Spleen (tissue), 7 donors: Measurements from ENCODE around the gene RNASE11.

Experiments used
- POLR2A ChIP-seq, 3 donors: fragments of 450-650 bp; IDR thresholded peaks; one replicate each; pipeline ENCODE4 v1.5.1; 2017; ENCODE audit warnings: antibody characterized with exemption in 3 of 3, mild to moderate bottlenecking in 1 of 3
- POLR2AphosphoS5 ChIP-seq, 3 donors: sonication (generic); formaldehyde crosslinking; IDR thresholded peaks; one replicate each; pipeline ENCODE4 v1.5.1; 2017; ENCODE audit warnings: antibody characterized with exemption in 3 of 3
- TF ChIP-seq, protein P1 (sequence below), 11 experiments: fragments of 200-600 bp in 7 of 11; fragments of 450-650 bp in 4 of 11; sonication (generic) in 4 of 11; IDR thresholded peaks in 8 of 11; conservative IDR thresholded peaks in 3 of 11; 1 replicate in 7 of 11; 2 replicates in 4 of 11; pipeline versions ENCODE4 v1.4.0 to v1.8.0; 2016 to 2021; ENCODE audit warnings: antibody characterized with exemption in 11 of 11, inconsistent platforms in 4 of 11, mild to moderate bottlenecking in 1 of 11
- donor health status: DM: no; HTN: no; CAD: no; lungs with moderate emphysema.
- donor health status: DM: no; HTN: no; CAD: no.
- donor health status: DM: no; HTN: no; CAD: no.

DNA sequence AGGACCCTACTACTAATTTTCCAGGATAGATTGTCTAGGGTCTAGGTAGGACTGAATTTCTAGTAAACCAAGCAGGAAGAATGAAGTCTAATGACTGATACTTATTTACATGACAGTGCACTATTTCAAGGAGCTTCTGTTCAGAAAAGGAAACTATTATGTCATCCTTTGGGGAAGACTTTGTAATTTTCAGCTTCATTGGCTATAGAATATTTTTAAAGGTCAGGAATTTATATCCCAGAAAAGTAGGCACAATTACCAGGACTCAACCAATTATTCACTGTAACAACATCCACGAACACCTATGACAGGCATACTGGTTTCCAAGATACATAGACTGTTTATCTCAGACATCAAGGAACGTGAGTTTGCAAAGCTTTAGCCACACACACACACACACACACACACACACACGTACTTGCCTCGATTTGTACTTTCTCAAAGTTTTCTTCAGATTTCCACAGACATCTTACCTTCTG, 30.5 kb upstream of the RNASE11 start:
- TF ChIP-seq, protein P1, sequence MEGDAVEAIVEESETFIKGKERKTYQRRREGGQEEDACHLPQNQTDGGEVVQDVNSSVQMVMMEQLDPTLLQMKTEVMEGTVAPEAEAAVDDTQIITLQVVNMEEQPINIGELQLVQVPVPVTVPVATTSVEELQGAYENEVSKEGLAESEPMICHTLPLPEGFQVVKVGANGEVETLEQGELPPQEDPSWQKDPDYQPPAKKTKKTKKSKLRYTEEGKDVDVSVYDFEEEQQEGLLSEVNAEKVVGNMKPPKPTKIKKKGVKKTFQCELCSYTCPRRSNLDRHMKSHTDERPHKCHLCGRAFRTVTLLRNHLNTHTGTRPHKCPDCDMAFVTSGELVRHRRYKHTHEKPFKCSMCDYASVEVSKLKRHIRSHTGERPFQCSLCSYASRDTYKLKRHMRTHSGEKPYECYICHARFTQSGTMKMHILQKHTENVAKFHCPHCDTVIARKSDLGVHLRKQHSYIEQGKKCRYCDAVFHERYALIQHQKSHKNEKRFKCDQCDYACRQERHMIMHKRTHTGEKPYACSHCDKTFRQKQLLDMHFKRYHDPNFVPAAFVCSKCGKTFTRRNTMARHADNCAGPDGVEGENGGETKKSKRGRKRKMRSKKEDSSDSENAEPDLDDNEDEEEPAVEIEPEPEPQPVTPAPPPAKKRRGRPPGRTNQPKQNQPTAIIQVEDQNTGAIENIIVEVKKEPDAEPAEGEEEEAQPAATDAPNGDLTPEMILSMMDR (IDR thresholded peaks at IDR 0.05 in 8 of 11, conservative IDR thresholded peaks at IDR 0.05 in 3 of 11): no peak
- TF ChIP-seq POLR2A (IDR thresholded peaks at IDR 0.05): no peak
- no peak for TF ChIP-seq POLR2AphosphoS5 (IDR thresholded peaks at IDR 0.05)
